Keratinocyte (primary cell): ENCODE measurements around the gene MAML2. TPM values are rescaled to one million over a fixed set of nuclear protein-coding genes. Genes with fewer than 3 reads are reported as not detected.

Source experiments
- DNase-seq: peaks from one replicate; pipeline ENCODE4 v3.0.0-alpha.2; 2011; ENCODE audit warnings: low read depth, missing footprints, low spot score
- FAIRE-seq: peaks from 2 replicates; lab custom pipeline; 2011; peaks lifted over from hg19 to GRCh38; lab: Jason Lieb, UNC
- H2AFZ ChIP-seq: 2 replicates; pipeline ENCODE4 v1.6.0; 2012; ENCODE audit warnings: low read length, control low read depth, inconsistent platforms; ENCODE audit not compliant: control insufficient read depth
- H3K27ac ChIP-seq: 2 replicates; pipeline ENCODE4 v1.5.1; 2011; ENCODE audit warnings: low read length; ENCODE audit not compliant: control insufficient read depth, insufficient read depth
- H3K27me3 ChIP-seq: 3 replicates; pipeline ENCODE4 v1.6.0; 2011; ENCODE audit warnings: low read length; ENCODE audit not compliant: control insufficient read depth, insufficient read depth; ENCODE audit errors: extremely low read depth
- H3K36me3 ChIP-seq, 2 experiments: 2 replicates in 1 of 2; 3 replicates in 1 of 2; pipeline ENCODE4 v1.5.1; 2011; ENCODE audit warnings: low read length in 2 of 2, mild to moderate bottlenecking in 1 of 2; ENCODE audit not compliant: control insufficient read depth in 2 of 2, insufficient read depth in 2 of 2; ENCODE audit errors: extremely low read depth in 1 of 2
- H3K4me1 ChIP-seq: 3 replicates; pipeline ENCODE4 v1.5.1; 2011; ENCODE audit warnings: low read length; ENCODE audit not compliant: control insufficient read depth, insufficient read depth; ENCODE audit errors: extremely low read depth
- H3K4me2 ChIP-seq: 3 replicates; pipeline ENCODE4 v1.6.0; 2011; ENCODE audit warnings: low read depth, low read length; ENCODE audit not compliant: control insufficient read depth, insufficient read depth; ENCODE audit errors: extremely low read depth
- H3K4me3 ChIP-seq, 3 experiments: fragments of 200-600 bp in 1 of 3; sonication (generic) in 1 of 3; 2 replicates in 2 of 3; 3 replicates in 1 of 3; pipeline ENCODE4 v1.5.1; 2011 to 2016; ENCODE audit warnings: low read length in 3 of 3, mild to moderate bottlenecking in 3 of 3, control low read depth in 2 of 3, inconsistent platforms in 1 of 3, low read depth in 1 of 3, mixed read lengths in 1 of 3, mixed run types in 1 of 3, moderate library complexity in 1 of 3; ENCODE audit not compliant: control insufficient read depth in 2 of 3, insufficient read depth in 2 of 3; ENCODE audit errors: extremely low read depth in 1 of 3
- H3K79me2 ChIP-seq: 2 replicates; pipeline ENCODE4 v1.6.0; 2012; ENCODE audit warnings: low read length; ENCODE audit not compliant: control insufficient read depth, insufficient read depth
- H3K9ac ChIP-seq: 3 replicates; pipeline ENCODE4 v1.6.0; 2011; ENCODE audit warnings: low read length; ENCODE audit not compliant: control insufficient read depth, insufficient read depth; ENCODE audit errors: extremely low read depth
- H3K9me1 ChIP-seq: 3 replicates; pipeline ENCODE4 v1.6.0; 2011; ENCODE audit warnings: low read length; ENCODE audit not compliant: control insufficient read depth, insufficient read depth; ENCODE audit errors: extremely low read depth
- H3K9me3 ChIP-seq: 2 replicates; pipeline ENCODE4 v1.5.1; 2012; ENCODE audit warnings: low read depth, low read length; ENCODE audit not compliant: control insufficient read depth
- H4K20me1 ChIP-seq: 3 replicates; pipeline ENCODE4 v1.6.0; 2011; ENCODE audit warnings: low read length; ENCODE audit not compliant: control insufficient read depth, insufficient read depth; ENCODE audit errors: extremely low read depth
- CTCF ChIP-seq, 3 experiments: IDR thresholded peaks in 1 of 3; conservative IDR thresholded peaks in 1 of 3; optimal IDR thresholded peaks in 1 of 3; 2 replicates in 2 of 3; 3 replicates in 1 of 3; pipeline versions ENCODE3 to v1.5.1; 2011; ENCODE audit warnings: low read length in 3 of 3, mild to moderate bottlenecking in 3 of 3, moderate library complexity in 2 of 3, control low read depth in 1 of 3, inconsistent platforms in 1 of 3; ENCODE audit not compliant: insufficient read depth in 2 of 3; ENCODE audit errors: extremely low read depth in 1 of 3
- dilution Hi-C: fragments of 300-500 bp; cut with MboI; formaldehyde crosslinking; loops from one replicate; pipeline ENCODE4 v1.7.0; 2020; ENCODE audit warnings: low sequenced_read_pairs; ENCODE audit not compliant: extremely low pct_ligation_motif_present
- polyA plus RNA-seq, 5 experiments: library from polyadenylated mRNA; depleted of rRNA in 3 of 5; stranded (reverse) in 3 of 5; stranded (forward) in 1 of 5; unstranded in 1 of 5; fragments of >200 nt; gene quantifications; 1 replicate in 1 of 5; 2 replicates in 3 of 5; 3 replicates in 1 of 5; pipeline versions ENCODE4 v1.2.1 to v1.2.3, GENCODE V29; 2011 to 2012; ENCODE audit warnings: missing spikeins in 2 of 5, low read depth in 1 of 5, low replicate concordance in 1 of 5
- small RNA-seq, 3 experiments: library from RNA; depleted of rRNA; stranded (forward); fragments of <200 nt; gene quantifications; one replicate each; pipeline ENCODE3, GENCODE V24; 2012; ENCODE audit warnings: low read depth in 3 of 3, low replicate concordance in 1 of 3; ENCODE audit not compliant: insufficient read length in 3 of 3

Gene MAML2
- polyA plus RNA-seq, 1 donor (not counting 4 experiments of a cell fraction or from before 2014, with no cell fraction given) = 4.2 TPM

- Histone ChIP-seq H2AFZ (no peak overlapping the region), H3K4me2 (no peak overlapping the region), H3K79me2 (peaks cover 23% of the 10 kb centered on the region), H3K27me3 (no peaks in the 10 kb centered on the region), H3K4me1 (peaks cover 9% of the 10 kb centered on the region), H3K4me3 (no peak overlapping the region), H4K20me1 (no peaks in the 10 kb centered on the region), H3K9me3 (no peaks in the 10 kb centered on the region), H3K27ac (no peak overlapping the region), H3K9ac (no peak overlapping the region), H3K36me3 (no peaks in the 10 kb centered on the region), H3K9me1 (no peaks in the 10 kb centered on the region)
- FAIRE-seq = no peak
- dilution Hi-C loops = no loop called here
- no peak for TF ChIP-seq CTCF (optimal IDR thresholded peaks at IDR 0.05 in 1 of 3, IDR thresholded peaks at IDR 0.05 in 1 of 3, conservative IDR thresholded peaks at IDR 0.05 in 1 of 3; ENCODE audit: extremely low read depth in 1 of 3, insufficient read depth in 2 of 3, low read length in 3 of 3)
- no peak for DNase-seq
These were observed 416.3 kb downstream of the MAML2 start for GRCh38 chr11:95926726-95927125.

Small RNA genes within 50 kb of the gene (small RNA-seq; reads per million reads assigned to genes)
- 0 reads per million in 3 experiments for gene MIR1260B

Other genes with a start within 250 kb of the MAML2 start
- 7.6 to 19.3 TPM (median 10.3 TPM) in 3 replicates for gene CCDC82, start 46.7 kb upstream of the MAML2 start, polyA plus RNA-seq
- gene JRKL, start 46.8 kb upstream of the MAML2 start, polyA plus RNA-seq = 3.8 to 6.9 TPM (median 5.0 TPM) in 3 replicates